Forelimb muscle (tissue), 1 donor: ENCODE results near the gene C8G. TPM values are rescaled to one million over a fixed set of nuclear protein-coding genes. Genes with fewer than 3 reads are reported as not detected.

Experiments
- DNase-seq: peaks from one replicate; pipeline ENCODE4 v3.0.0-alpha.2; 2013; ENCODE audit warnings: low read depth
- polyA plus RNA-seq: library from polyadenylated mRNA; unstranded; fragments of 120-200 nt; gene quantifications from one replicate; pipeline ENCODE4 v1.2.1, GENCODE V29; 2013; ENCODE audit not compliant: insufficient read length

C8G gene
- polyA plus RNA-seq, 1 donor, result 0.32 TPM

DNA sequence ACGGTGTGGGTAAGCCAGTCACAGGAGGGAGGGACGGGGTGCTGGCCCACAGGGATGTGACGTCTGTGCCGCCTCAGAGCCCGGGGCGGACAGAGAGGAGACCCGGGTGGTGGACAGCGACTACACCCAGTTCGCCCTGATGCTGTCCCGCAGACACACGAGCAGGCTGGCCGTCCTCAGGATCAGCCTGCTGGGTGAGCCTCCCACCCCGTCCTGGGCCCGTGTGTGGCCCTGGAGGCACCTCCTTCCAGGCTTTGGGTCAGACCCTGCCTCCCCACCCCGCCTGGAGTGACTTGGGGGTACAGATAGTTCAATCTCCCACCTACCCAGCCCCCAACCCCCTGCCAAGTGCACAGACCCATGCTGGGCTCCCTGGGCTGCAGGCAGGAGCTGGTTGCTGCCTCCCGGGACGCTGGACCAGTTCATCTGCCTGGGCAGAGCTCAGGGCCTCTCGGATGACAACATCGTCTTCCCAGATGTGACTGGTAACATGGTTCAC is 8.8 kb downstream of the C8G start:
- DNase-seq, result no peak

GRCh38 chr9:136954270-136955083 is 9.4 kb downstream of the C8G start:
- no peak for DNase-seq

DNA sequence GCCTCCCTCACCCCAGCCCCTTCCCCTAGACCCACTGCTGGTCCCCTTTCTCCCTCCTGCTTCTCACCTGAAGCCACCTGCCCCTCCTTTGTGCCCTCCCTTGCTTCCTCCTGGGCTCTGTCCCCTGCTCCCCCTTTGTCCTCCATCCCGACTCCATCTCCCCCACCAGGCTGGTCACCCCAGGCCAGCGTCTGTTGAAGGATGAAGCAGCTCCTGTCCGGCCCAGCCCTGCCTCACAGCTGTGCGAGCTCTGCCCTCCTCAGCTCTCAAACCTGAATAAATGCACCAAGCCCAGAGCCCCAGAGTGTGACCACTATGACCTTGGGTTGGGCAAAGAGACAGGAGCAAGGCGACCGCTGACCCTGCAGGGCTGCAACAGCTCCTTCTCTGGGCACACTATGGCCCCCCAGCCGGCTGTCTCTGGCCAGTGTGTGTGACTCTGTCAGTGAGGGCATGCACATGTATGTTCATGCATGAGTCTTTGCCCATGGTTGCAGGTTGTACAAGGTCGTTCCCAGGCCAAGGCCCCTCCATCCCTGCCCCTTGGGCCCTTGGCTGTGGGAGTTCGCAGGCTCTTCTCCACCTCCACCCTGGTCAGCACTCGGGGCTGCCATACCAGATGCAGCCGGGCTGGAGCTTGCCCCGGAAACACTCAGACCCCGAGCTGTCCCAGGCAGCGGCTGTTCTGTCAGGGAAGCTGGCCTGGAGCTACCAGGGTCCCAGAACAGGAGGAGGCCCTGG is 10.3 kb downstream of the C8G start:
- DNase-seq, result no peak

GRCh38 chr9:136955943-136956335 is 10.9 kb downstream of the C8G start:
- DNase-seq, result no peak

- DNase-seq, result no peak
Measured at GRCh38 chr9:136956604-136957003, 11.6 kb downstream of the C8G start.

DNA sequence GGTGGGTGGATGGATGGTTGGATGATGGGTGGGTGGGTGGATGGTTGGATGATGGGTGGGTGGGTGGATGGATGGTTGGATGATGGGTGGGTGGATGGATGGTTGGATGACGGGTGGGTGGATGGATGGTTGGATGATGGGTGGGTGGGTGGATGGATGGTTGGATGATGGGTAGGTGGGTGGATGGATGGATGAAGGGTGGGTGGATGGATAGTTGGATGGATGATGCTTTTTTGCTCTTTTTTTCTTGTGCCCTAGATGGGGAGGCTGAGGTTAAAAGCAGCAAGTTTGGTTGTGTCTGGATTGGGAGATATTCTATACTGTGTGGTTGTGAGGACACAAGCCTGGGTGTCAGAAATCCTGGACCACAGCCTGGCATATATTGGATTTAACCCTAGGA is 12.4 kb downstream of the C8G start:
- DNase-seq, result no peak

GRCh38 chr9:136957901-136958300 is 12.9 kb downstream of the C8G start:
- DNase-seq, result no peak

GRCh38 chr9:136958473-136958872 is 13.4 kb downstream of the C8G start:
- no peak for DNase-seq

GRCh38 chr9:136958898-136959850 is 14.1 kb downstream of the C8G start:
- no peak for DNase-seq

DNA sequence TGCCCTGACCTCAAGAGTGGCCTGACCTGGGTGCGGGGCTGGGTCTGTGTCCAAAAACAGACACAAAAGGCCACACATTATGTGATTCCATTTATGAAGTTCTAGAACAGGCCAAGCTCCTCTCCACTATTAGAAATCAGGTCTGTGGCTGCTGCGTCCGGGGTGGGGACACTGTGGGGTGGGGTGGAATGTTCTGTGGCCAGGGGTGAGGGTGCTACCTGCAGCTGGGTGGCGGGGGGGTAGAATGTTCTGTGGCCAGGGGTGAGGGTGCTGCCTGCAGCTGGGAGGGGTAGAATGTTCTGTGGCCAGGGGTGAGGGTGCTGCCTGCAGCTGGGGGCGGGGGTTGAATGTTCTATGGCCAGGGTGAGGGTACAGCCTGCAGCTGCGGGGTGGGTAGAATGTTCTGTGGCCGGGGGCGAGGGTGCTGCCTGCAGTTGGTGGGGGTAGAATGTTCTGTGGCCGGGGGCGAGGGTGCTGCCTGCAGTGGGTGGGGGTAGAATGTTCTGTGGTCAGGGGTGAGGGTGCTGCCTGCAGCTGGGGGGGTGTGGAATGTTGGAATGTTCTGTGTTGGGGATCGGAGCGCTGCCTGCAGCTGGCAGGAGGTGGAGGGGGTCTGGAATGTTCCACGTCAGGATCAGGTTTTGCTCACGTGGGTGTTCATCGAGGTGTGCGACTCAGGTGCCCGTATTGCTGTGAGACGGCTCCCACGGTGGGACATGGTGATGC is 15.3 kb downstream of the C8G start:
- DNase-seq, result no peak

GRCh38 chr9:136960938-136961275 is 15.9 kb downstream of the C8G start:
- no peak for DNase-seq

GRCh38 chr9:136961279-136962065 is 16.4 kb downstream of the C8G start:
- no peak for DNase-seq

GRCh38 chr9:136962163-136962562 is 17.1 kb downstream of the C8G start:
- DNase-seq, result no peak

GRCh38 chr9:136962701-136963248 is 17.7 kb downstream of the C8G start:
- no peak for DNase-seq

GRCh38 chr9:136963341-136963740 is 18.3 kb downstream of the C8G start:
- no peak for DNase-seq

DNA sequence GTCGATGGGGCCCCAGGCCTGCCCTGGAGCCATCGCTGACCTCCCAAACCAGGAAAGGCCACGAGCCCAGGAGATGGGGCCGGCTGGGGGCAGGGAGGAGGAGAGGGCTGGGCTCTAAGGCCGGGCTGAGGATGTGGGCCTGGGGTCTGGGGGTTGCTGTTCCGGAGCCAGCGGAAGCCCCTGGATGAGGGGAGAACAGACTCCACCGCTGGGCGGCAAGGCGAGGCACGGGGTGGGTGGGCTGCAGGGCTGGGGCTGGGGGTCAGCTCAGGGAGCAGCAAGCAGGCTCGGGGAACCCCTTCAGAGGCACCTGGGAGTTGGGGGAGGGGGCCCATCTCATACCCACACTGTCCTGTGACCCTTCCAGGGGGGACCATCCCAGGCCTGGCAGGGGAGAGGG is 18.7 kb downstream of the C8G start:
- no peak for DNase-seq

DNA sequence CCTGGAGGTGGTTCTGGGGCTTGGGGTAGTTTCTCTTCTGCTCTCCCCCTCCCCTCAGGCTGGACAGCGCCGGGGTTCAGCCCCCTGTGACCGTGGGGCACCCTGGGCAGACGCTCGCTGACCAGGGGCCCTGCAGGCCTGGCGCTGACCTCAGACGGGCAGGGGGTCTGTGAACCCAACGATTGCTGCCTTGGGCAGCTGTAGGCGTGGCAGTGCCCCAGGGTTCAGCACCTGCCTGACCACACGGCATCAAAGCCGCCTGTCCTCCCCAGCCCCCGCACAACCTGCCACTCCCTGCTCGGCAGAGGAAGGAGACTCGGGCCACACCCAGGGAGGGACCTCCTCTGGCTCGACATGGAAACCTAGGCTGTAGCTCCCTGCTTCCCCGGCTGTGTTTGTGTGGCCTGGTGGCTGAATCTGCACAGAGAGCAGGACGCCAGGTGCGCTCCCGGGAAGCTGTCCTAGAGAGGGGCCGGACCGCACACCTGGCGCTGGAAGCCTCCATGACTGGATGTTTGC is 19.2 kb downstream of the C8G start:
- DNase-seq, result no peak

- no peak for DNase-seq
Measured at GRCh38 chr9:136964833-136965422, 19.9 kb downstream of the C8G start.

- DNase-seq, result no peak
Measured at GRCh38 chr9:136965771-136966484, 20.9 kb downstream of the C8G start.
